Kidney (tissue), 14 donors: ENCODE measurements around the gene TLNRD1. TPM values are rescaled to one million over a fixed set of nuclear protein-coding genes. Genes with fewer than 3 reads are reported as not detected.

Experiments
- DNase-seq, 5 donors: peaks; one replicate each; pipeline ENCODE4 v3.0.0-alpha.2; 2013 to 2020
- FAIRE-seq: peaks from 2 replicates; lab custom pipeline; 2012; peaks lifted over from hg19 to GRCh38; lab: Jason Lieb, UNC
- H3K27ac ChIP-seq, 2 donors: one replicate each; pipeline ENCODE4 v1.7.0; 2013; ENCODE audit warnings: low read depth in 2 of 2, low read length in 2 of 2, inconsistent platforms in 1 of 2
- H3K27me3 ChIP-seq: one replicate; pipeline ENCODE4 v1.7.1; 2013; ENCODE audit warnings: low read length, inconsistent platforms; ENCODE audit not compliant: control insufficient read depth, insufficient read depth
- H3K36me3 ChIP-seq, 3 donors: one replicate each; pipeline versions ENCODE4 v1.7.0 to v1.7.1; 2013; ENCODE audit warnings: low read length in 3 of 3, control low read depth in 1 of 3, inconsistent platforms in 1 of 3; ENCODE audit not compliant: insufficient read depth in 3 of 3, control insufficient read depth in 2 of 3
- H3K4me1 ChIP-seq, 3 donors: one replicate each; pipeline versions ENCODE4 v1.7.0 to v1.7.1; 2013; ENCODE audit warnings: low read length in 3 of 3, inconsistent platforms in 1 of 3, low read depth in 1 of 3; ENCODE audit not compliant: control insufficient read depth in 2 of 3, insufficient read depth in 2 of 3
- H3K4me3 ChIP-seq, 3 donors: one replicate each; pipeline versions ENCODE4 v1.7.0 to v1.8.1; 2013; ENCODE audit warnings: low read length in 3 of 3, control low read depth in 1 of 3, inconsistent platforms in 1 of 3
- H3K9ac ChIP-seq, 3 donors: one replicate each; pipeline versions ENCODE4 v1.7.0 to v1.7.1; 2013; ENCODE audit warnings: low read length in 3 of 3, control low read depth in 1 of 3, inconsistent platforms in 1 of 3
- H3K9me3 ChIP-seq, 3 donors: one replicate each; pipeline versions ENCODE4 v1.7.0 to v1.7.1; 2013; ENCODE audit warnings: low read length in 3 of 3, control low read depth in 1 of 3, inconsistent platforms in 1 of 3; ENCODE audit not compliant: control insufficient read depth in 2 of 3, insufficient read depth in 1 of 3
- intact Hi-C: fragments of 100-400 bp; cut with DNase I; formaldehyde crosslinking; loops from one replicate; pipeline ENCODE4 v1.11.1; 2022
- polyA plus RNA-seq: library from polyadenylated mRNA; stranded (reverse); fragments of 350-450 nt; fragmentation: Illumina TruSeq; extraction: RNeasy Lipid Tissue Mini Kit (QIAGEN cat#74804); gene quantifications from one replicate; pipeline ENCODE4 v1.2.3, GENCODE V29; 2014; ENCODE audit warnings: low read depth, low replicate concordance; ENCODE audit not compliant: insufficient read depth
- total RNA-seq: library from RNA; stranded (reverse); fragmentation: NEBNext Ultra II Directional; extraction: Animal tissue kit (Norgen Biotek cat#: 25700); gene quantifications from one replicate; pipeline ENCODE4 v1.2.1, GENCODE V29; 2021
- TF ChIP-seq, protein P1 (sequence below): IDR thresholded peaks from 3 replicates; pipeline ENCODE4 v1.5.1; 2012; ENCODE audit warnings: mild to moderate bottlenecking, moderate library complexity, borderline replicate concordance; ENCODE audit not compliant: insufficient read depth; ENCODE audit errors: extremely low read depth
- donor health status: control.
- donor health status: control.
- donor health status: control.
- donor health status: control.
- donor health status: control.
- donor health status: DM: yes; HTN: yes; CAD: no.
- donor health status: Normal renal cell carcinoma (clear cell type).

The TLNRD1 gene
- total and polyA plus RNA-seq, 2 donors from 2014 or later, result 7.4 to 16.7 TPM

- H3K4me1 ChIP-seq, result no peaks in the 10 kb centered on the region
- intact Hi-C loops, result loop anchor here (10.0 kb wide), 1 partner anchor 515 kb away; no protein-coding TSS in a partner anchor
- no peak for FAIRE-seq
- H3K9me3 ChIP-seq, result no peaks in the 10 kb centered on the region
- H3K4me3 ChIP-seq, result no peak overlapping the region
- H3K27ac ChIP-seq, result no peak overlapping the region
- peaks cover 2 to 7% (median 2%) of the 10 kb centered on the region in 3 donors for H3K36me3 ChIP-seq
- no peaks in the 10 kb centered on the region for H3K27me3 ChIP-seq
- TF ChIP-seq, protein P1, sequence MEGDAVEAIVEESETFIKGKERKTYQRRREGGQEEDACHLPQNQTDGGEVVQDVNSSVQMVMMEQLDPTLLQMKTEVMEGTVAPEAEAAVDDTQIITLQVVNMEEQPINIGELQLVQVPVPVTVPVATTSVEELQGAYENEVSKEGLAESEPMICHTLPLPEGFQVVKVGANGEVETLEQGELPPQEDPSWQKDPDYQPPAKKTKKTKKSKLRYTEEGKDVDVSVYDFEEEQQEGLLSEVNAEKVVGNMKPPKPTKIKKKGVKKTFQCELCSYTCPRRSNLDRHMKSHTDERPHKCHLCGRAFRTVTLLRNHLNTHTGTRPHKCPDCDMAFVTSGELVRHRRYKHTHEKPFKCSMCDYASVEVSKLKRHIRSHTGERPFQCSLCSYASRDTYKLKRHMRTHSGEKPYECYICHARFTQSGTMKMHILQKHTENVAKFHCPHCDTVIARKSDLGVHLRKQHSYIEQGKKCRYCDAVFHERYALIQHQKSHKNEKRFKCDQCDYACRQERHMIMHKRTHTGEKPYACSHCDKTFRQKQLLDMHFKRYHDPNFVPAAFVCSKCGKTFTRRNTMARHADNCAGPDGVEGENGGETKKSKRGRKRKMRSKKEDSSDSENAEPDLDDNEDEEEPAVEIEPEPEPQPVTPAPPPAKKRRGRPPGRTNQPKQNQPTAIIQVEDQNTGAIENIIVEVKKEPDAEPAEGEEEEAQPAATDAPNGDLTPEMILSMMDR, result no peak
- no peak for DNase-seq
- H3K9ac ChIP-seq, result no peak overlapping the region
These were observed 31.4 kb upstream of the TLNRD1 start for GRCh38 chr15:80969316-80969715.

- TF ChIP-seq, protein P1, result peak; percentile 67
- intact Hi-C loops, result no loop called here
These were observed 30.6 kb upstream of the TLNRD1 start for GRCh38 chr15:80970018-80970657.

DNA sequence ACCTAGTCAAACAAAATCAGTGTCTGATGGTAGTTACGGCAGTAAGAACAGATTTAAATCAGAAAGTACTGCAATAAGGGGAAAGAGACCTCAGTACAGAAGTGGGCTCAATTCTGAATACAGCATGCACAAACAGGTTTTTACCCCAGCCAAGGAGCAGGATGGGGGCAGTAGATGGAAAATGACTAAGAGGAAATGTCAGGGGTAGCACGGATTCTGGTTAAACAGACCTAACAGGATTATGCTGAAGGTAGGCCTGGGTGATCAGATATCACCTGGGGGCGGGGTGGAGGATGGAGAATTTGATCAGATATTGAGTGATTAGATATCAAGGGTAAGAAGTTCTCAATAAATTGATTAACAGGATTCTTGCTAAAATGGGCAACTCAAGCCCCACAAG, 30.1 kb upstream of the TLNRD1 start:
- Histone ChIP-seq H3K27ac (no peak overlapping the region), H3K9ac (no peak overlapping the region), H3K9me3 (no peaks in the 10 kb centered on the region), H3K4me1 (no peaks in the 10 kb centered on the region), H3K36me3 (peaks cover 2 to 7% (median 2%) of the 10 kb centered on the region in 3 donors), H3K27me3 (no peaks in the 10 kb centered on the region), H3K4me3 (no peak overlapping the region)
- DNase-seq (no peak), FAIRE-seq (no peak)
- TF ChIP-seq, protein P1, result no peak
- intact Hi-C loops, result no loop called here

More at GRCh38 chr15:80970018-80970657, 30.6 kb upstream of the TLNRD1 start:
- no peaks in the 10 kb centered on the region for H3K4me1 ChIP-seq
- DNase-seq (peak in 4 of 5 donors; percentile 58 to 80 (median 72)), FAIRE-seq (no peak)
- H3K27ac ChIP-seq, result no peak overlapping the region
- H3K4me3 ChIP-seq, result no peak overlapping the region
- H3K9me3 ChIP-seq, result no peaks in the 10 kb centered on the region
- no peak overlapping the region for H3K9ac ChIP-seq
- H3K36me3 ChIP-seq, result peaks cover 2 to 7% (median 2%) of the 10 kb centered on the region in 3 donors
- H3K27me3 ChIP-seq, result no peaks in the 10 kb centered on the region
